ENCODE results near the gene GNB1. TPM values are rescaled to one million over a fixed set of nuclear protein-coding genes. Genes with fewer than 3 reads are reported as not detected.

Gene GNB1
- polyA plus RNA-seq, 1 experiment = 400 TPM

DNA sequence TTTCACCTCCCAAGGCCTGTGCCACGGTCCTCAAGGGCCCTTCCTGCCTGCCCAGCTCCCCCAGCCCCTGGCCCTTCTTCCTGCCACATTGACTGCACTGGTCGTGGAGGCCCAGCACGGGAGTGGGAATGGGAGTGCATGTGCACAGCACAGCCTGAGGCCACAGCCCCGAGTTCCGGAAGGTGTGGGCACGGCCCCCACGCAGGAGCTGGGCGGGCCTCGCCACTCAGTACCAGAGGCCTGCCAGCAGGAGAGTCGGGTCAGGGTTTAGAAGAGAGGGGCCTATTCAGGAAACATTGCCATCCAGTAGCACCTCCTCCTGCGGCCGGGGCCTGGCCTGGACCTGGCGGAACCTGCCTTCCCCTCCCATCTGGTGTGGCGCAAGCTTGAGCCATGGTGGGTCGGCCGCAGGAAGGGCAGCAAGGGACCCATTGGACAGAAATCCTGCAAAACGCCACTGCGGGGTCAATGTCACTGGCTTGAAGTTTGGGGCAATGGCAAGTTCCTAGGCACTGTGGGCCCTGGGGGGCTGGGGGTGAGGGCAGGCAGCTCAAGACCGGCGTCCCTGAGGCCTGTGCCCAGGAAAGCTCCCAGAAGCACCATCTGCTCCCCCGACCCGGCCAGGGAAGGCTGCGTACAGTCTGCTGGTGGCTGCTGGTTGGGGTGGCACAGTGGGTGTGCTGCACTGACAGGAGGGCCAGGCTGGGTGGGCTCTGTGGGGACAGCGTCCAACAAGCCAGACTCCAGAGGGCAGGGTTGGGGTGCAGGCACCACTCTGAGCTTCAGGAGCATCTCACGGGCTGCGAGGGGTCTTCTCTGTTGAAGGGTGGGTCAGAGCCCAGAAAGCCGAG, 29.9 kb upstream of the GNB1 start:
- DNase-seq (ENCODE audit: low read depth, low spot score) = no peak

DNA sequence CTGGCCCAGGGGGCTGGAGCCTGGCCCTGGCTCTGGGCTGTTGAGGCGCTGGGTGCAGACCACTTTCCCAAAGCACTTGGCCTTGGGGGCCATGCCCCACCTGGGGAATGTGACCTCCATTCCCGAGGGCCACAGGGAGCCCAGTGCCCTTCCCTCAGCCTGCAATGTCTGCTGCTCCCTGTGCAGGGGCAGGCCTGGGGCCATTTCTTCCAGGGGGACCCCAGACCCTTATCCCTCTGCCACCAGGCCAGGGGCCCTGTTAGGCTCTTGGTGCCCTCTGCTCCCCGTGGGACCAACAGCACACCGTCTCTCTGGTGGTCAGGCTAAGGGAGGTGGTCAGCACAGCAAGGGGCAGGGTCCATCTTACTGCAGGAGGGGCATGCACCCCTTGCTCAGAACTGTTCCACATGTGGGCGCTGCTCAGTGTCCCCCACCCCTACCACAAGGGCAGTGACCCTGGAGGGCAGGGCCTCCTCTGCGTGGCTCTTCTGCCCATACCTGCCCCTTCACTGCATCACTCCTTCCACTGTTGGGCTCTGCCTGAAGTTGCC, 29.2 kb upstream of the GNB1 start:
- CTCF ChIA-PET = no interaction called here
- Histone ChIP-seq H3K27me3 (ENCODE audit: control insufficient read depth, insufficient read depth, low read length) (peaks cover 6% of the 10 kb centered on the region), H3K9me3 (ENCODE audit: control insufficient read depth, insufficient read depth, low read length) (peaks cover 3% of the 10 kb centered on the region; the same call in 1 of the 2 replicates), H3K4me3 (ENCODE audit: low read depth, low read length) (no peak overlapping the region), H3K27ac (ENCODE audit: low read depth, low read length) (no peak overlapping the region)
- no peak for DNase-seq (ENCODE audit: low read depth, low spot score)
- POLR2A ChIA-PET = interaction anchor here (0.6 kb wide), 1 partner anchor 269 kb away, joined by 3 read pairs; no protein-coding TSS in a partner anchor
- TF ChIP-seq, protein P1, sequence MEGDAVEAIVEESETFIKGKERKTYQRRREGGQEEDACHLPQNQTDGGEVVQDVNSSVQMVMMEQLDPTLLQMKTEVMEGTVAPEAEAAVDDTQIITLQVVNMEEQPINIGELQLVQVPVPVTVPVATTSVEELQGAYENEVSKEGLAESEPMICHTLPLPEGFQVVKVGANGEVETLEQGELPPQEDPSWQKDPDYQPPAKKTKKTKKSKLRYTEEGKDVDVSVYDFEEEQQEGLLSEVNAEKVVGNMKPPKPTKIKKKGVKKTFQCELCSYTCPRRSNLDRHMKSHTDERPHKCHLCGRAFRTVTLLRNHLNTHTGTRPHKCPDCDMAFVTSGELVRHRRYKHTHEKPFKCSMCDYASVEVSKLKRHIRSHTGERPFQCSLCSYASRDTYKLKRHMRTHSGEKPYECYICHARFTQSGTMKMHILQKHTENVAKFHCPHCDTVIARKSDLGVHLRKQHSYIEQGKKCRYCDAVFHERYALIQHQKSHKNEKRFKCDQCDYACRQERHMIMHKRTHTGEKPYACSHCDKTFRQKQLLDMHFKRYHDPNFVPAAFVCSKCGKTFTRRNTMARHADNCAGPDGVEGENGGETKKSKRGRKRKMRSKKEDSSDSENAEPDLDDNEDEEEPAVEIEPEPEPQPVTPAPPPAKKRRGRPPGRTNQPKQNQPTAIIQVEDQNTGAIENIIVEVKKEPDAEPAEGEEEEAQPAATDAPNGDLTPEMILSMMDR (IDR thresholded peaks at IDR 0.05; ENCODE audit: low read depth, low read length) = no peak

More for the DNA sequence above, 29.9 kb upstream of the GNB1 start:
- H3K27ac ChIP-seq (ENCODE audit: low read depth, low read length) = no peak overlapping the region
- POLR2A ChIA-PET = interaction anchor here (0.6 kb wide), 2 partner anchors 15 to 269 kb away, joined by 3 to 6 read pairs; no protein-coding TSS in a partner anchor
- H3K9me3 ChIP-seq (ENCODE audit: control insufficient read depth, insufficient read depth, low read length) = peaks cover 3% of the 10 kb centered on the region; the same call in 1 of the 2 replicates
- CTCF ChIA-PET = interaction anchor here (0.5 to 0.9 kb wide), 2 partner anchors 12 to 124 kb away, joined by 3 read pairs; no protein-coding TSS in a partner anchor
- TF ChIP-seq, protein P1 (IDR thresholded peaks at IDR 0.05; ENCODE audit: low read depth, low read length) = no peak
- peaks cover 6% of the 10 kb centered on the region for H3K27me3 ChIP-seq (ENCODE audit: control insufficient read depth, insufficient read depth, low read length)
- H3K4me3 ChIP-seq (ENCODE audit: low read depth, low read length) = no peak overlapping the region

DNA sequence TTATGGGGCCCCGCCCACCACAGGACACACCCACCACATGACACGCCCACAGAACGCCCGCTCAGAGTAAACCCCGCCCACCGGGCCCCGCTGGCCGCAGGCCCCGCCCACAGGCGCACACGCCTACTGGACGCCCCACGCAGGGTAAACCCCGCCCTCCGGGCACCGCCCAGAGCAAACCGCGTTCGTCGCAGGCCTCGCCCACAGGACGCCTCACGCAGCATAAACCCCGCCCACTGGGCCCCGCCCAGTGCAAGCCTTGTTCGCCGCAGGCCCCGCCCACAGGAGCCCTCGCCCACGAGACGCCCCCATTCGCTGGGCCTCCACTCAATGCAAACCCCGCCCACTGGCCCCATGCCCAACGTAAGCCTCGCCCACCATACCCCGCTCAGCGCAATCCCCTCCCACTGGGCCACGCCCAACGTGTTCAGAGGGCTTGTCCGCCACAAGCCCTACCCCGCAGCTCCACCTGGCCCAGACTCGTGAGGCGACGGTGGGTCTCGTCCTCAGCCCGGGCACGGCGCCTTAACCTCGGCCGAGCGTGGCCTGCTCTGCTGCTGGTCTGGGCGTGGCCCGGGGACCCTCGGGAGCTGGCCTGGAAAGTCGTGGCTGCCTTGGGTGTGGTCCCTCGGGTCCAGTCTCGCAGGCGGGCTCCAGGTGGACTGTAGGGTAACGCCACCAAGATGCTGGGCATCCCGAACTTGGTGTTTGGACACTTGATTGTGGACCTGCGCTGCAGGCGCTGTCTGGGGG, 28.6 kb upstream of the GNB1 start:
- peak; percentile 87 for DNase-seq (ENCODE audit: low read depth, low spot score)
- Histone ChIP-seq H3K9me3 (ENCODE audit: control insufficient read depth, insufficient read depth, low read length) (peaks cover 3% of the 10 kb centered on the region; the same call in 1 of the 2 replicates), H3K27ac (ENCODE audit: low read depth, low read length) (no peak overlapping the region), H3K4me3 (ENCODE audit: low read depth, low read length) (peak overlapping the region; percentile 53), H3K27me3 (ENCODE audit: control insufficient read depth, insufficient read depth, low read length) (peaks cover 8% of the 10 kb centered on the region)
- POLR2A ChIA-PET = no interaction called here
- CTCF ChIA-PET = no interaction called here
- TF ChIP-seq, protein P1 (IDR thresholded peaks at IDR 0.05; ENCODE audit: low read depth, low read length) = no peak

DNA sequence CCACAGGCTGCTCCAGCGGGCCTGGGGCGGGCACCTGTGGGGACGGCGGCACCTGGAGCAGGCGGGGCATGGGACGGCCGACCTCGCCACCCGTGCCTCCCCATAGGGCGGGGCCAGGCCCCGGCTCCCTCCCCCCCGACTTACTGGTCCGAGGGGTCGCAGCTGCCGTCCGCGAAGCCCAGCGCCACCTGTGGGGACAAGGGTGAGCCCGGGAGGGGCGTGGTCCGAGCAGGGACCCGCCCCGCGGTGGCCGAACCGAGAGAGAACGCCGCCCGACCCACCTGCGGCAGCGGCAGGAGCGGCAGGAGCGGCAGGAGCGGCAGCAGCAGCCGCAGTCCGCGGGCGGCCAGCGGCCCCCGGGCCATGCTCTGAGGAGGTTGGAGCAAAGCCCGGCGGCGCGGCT, 28.0 kb upstream of the GNB1 start, which contains the start of gene TMEM52:
TSS of gene TMEM52 (minus strand) at position 379 of the 403 bp plus-strand sequence. CDS start at position 365, 14 bp downstream.
- H3K9me3 ChIP-seq (ENCODE audit: control insufficient read depth, insufficient read depth, low read length) = peaks cover 3% of the 10 kb centered on the region; the same call in 1 of the 2 replicates
- H3K27me3 ChIP-seq (ENCODE audit: control insufficient read depth, insufficient read depth, low read length) = peaks cover 8% of the 10 kb centered on the region
- ChIA-PET CTCF (no interaction called here), POLR2A (no interaction called here)
- H3K27ac ChIP-seq (ENCODE audit: low read depth, low read length) = no peak within 1 kb of the TSS
- no peak for DNase-seq (ENCODE audit: low read depth, low spot score)
- H3K4me3 ChIP-seq (ENCODE audit: low read depth, low read length) = peak within 1 kb of the TSS; percentile 53
- TF ChIP-seq, protein P1 (IDR thresholded peaks at IDR 0.05; ENCODE audit: low read depth, low read length) = no peak

Measured in AG04450 (cell line).